Esophagus squamous epithelium (tissue), 4 donors: ENCODE data around the gene LBP.

Experiments used
- POLR2A ChIP-seq, 4 donors: fragments of 450-650 bp; IDR thresholded peaks; one replicate each; pipeline ENCODE4 v1.6.1; 2017; ENCODE audit warnings: antibody characterized with exemption in 4 of 4, mild to moderate bottlenecking in 4 of 4, moderate library complexity in 3 of 4
- TF ChIP-seq, protein P1 (sequence below), 6 experiments: fragments of 450-650 bp in 4 of 6; fragments of 200-600 bp in 2 of 6; sonication (generic) in 2 of 6; IDR thresholded peaks; one replicate each; pipeline ENCODE4 v1.5.1; 2016 to 2019; ENCODE audit warnings: antibody characterized with exemption in 6 of 6, mild to moderate bottlenecking in 4 of 6, moderate library complexity in 4 of 6

- no peak for TF ChIP-seq POLR2A (IDR thresholded peaks at IDR 0.05)
- TF ChIP-seq, protein P1, sequence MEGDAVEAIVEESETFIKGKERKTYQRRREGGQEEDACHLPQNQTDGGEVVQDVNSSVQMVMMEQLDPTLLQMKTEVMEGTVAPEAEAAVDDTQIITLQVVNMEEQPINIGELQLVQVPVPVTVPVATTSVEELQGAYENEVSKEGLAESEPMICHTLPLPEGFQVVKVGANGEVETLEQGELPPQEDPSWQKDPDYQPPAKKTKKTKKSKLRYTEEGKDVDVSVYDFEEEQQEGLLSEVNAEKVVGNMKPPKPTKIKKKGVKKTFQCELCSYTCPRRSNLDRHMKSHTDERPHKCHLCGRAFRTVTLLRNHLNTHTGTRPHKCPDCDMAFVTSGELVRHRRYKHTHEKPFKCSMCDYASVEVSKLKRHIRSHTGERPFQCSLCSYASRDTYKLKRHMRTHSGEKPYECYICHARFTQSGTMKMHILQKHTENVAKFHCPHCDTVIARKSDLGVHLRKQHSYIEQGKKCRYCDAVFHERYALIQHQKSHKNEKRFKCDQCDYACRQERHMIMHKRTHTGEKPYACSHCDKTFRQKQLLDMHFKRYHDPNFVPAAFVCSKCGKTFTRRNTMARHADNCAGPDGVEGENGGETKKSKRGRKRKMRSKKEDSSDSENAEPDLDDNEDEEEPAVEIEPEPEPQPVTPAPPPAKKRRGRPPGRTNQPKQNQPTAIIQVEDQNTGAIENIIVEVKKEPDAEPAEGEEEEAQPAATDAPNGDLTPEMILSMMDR (IDR thresholded peaks at IDR 0.05): no peak
Measured at GRCh38 chr20:38353316-38353715, 7.0 kb downstream of the LBP start.
